HepG2 (cell line): ENCODE results near the gene SETD1B. TPM values are rescaled to one million over a fixed set of nuclear protein-coding genes. Genes with fewer than 3 reads are reported as not detected.

Source experiments
- CCAR2 ChIP-seq: fragments of 200-400 bp; formaldehyde crosslinking; optimal IDR thresholded peaks from 2 replicates; pipeline ENCODE3; 2018; ENCODE audit warnings: low read depth, mild to moderate bottlenecking, low read length, moderate library complexity
- CHD4 ChIP-seq: fragments of 200-600 bp; sonication (generic); IDR thresholded peaks from 2 replicates; pipeline ENCODE4 v1.7.0; 2017; ENCODE audit warnings: mild to moderate bottlenecking, low read length, borderline replicate concordance
- DZIP1 ChIP-seq: sonication (generic); formaldehyde crosslinking; IDR thresholded peaks from 2 replicates; pipeline ENCODE4 v1.5.0; 2020; ENCODE audit warnings: mild to moderate bottlenecking, missing genetic modification reagents
- FOXP4 ChIP-seq: sonication (generic); formaldehyde crosslinking; IDR thresholded peaks from 2 replicates; pipeline ENCODE4 v1.4.0; 2020; ENCODE audit warnings: missing genetic modification reagents
- NR2F1 ChIP-seq, 2 experiments: fragments of 450-650 bp in 1 of 2; formaldehyde crosslinking in 1 of 2; IDR thresholded peaks; 2 replicates each; pipeline versions ENCODE4 v1.5.0 to v1.6.1; 2016 to 2020; ENCODE audit warnings: mild to moderate bottlenecking in 1 of 2, missing compliant biosample characterization in 1 of 2, missing genetic modification reagents in 1 of 2, moderate library complexity in 1 of 2
- SOX6 ChIP-seq, 2 experiments: fragments of 450-650 bp in 1 of 2; sonication (generic) in 1 of 2; formaldehyde crosslinking in 1 of 2; IDR thresholded peaks; 2 replicates each; pipeline versions ENCODE4 v1.4.0 to v1.6.1; 2017 to 2020; ENCODE audit warnings: antibody characterized with exemption in 1 of 2, mild to moderate bottlenecking in 1 of 2, missing genetic modification reagents in 1 of 2
- TEF ChIP-seq: sonication (generic); formaldehyde crosslinking; IDR thresholded peaks from 2 replicates; pipeline ENCODE4 v1.5.0; 2020; ENCODE audit warnings: missing genetic modification reagents
- ZBTB8A ChIP-seq: sonication (generic); formaldehyde crosslinking; IDR thresholded peaks from 2 replicates; pipeline ENCODE4 v1.4.0; 2020; ENCODE audit warnings: mild to moderate bottlenecking, low read depth, missing genetic modification reagents, borderline replicate concordance
- ZFP1 ChIP-seq: IDR thresholded peaks from 2 replicates; pipeline ENCODE4 v1.6.1; 2016
- ZIK1 ChIP-seq: sonication (generic); formaldehyde crosslinking; IDR thresholded peaks from 2 replicates; pipeline ENCODE4 v1.5.0; 2020; ENCODE audit warnings: mild to moderate bottlenecking, low read depth, missing genetic modification reagents, borderline replicate concordance
- ZNF224 ChIP-seq: sonication (generic); formaldehyde crosslinking; IDR thresholded peaks from 2 replicates; pipeline ENCODE4 v1.5.0; 2020; ENCODE audit warnings: mild to moderate bottlenecking, missing genetic modification reagents
- ZNF296 ChIP-seq: sonication (generic); formaldehyde crosslinking; conservative IDR thresholded peaks from 2 replicates; pipeline ENCODE4 v1.5.0; 2020; ENCODE audit warnings: mild to moderate bottlenecking, missing genetic modification reagents
- ZNF7 ChIP-seq: IDR thresholded peaks from 2 replicates; pipeline ENCODE4 v1.6.1; 2016; ENCODE audit warnings: missing biosample characterization, missing genetic modification reagents
- polyA plus RNA-seq, 8 experiments: library from polyadenylated mRNA; depleted of rRNA in 3 of 8; stranded (reverse) in 7 of 8; unstranded in 1 of 8; fragments of >200 nt; fragmentation: Illumina TruSeq in 4 of 8; extraction: Trizol in 4 of 8; gene quantifications; 2 replicates each; pipeline versions ENCODE4 v1.2.1 to v1.2.3, GENCODE V29; 2011 to 2016; ENCODE audit warnings: low read depth in 4 of 8, missing spikeins in 1 of 8, mixed read lengths in 1 of 8; ENCODE audit not compliant: insufficient read depth in 1 of 8
- total RNA-seq, 5 experiments: library from RNA; depleted of rRNA; stranded (reverse); fragments of >200 nt; fragmentation: Illumina TruSeq; extraction: Trizol; gene quantifications; 2 replicates each; pipeline ENCODE4 v1.2.3, GENCODE V29; 2016; ENCODE audit warnings: low read depth in 1 of 5
- TF ChIP-seq, protein P1 (sequence below): sonication (generic); formaldehyde crosslinking; IDR thresholded peaks from 2 replicates; pipeline ENCODE4 v1.9.0; 2022; ENCODE audit warnings: low read depth, missing genetic modification reagents
- TF ChIP-seq, protein P2 (sequence below): sonication (generic); formaldehyde crosslinking; IDR thresholded peaks from 2 replicates; pipeline ENCODE4 v1.5.0; 2020; ENCODE audit warnings: missing genetic modification reagents
- TF ChIP-seq, protein P3 (sequence below): sonication (generic); formaldehyde crosslinking; IDR thresholded peaks from 2 replicates; pipeline ENCODE4 v1.5.1; 2020; ENCODE audit warnings: mild to moderate bottlenecking, moderate library complexity, missing genetic modification reagents

SETD1B gene
- total and polyA plus RNA-seq, 2 of the 13 experiments (the other 11 are each of a cell fraction or from before 2014, with no cell fraction given) = 1.1 to 1.4 TPM

DNA sequence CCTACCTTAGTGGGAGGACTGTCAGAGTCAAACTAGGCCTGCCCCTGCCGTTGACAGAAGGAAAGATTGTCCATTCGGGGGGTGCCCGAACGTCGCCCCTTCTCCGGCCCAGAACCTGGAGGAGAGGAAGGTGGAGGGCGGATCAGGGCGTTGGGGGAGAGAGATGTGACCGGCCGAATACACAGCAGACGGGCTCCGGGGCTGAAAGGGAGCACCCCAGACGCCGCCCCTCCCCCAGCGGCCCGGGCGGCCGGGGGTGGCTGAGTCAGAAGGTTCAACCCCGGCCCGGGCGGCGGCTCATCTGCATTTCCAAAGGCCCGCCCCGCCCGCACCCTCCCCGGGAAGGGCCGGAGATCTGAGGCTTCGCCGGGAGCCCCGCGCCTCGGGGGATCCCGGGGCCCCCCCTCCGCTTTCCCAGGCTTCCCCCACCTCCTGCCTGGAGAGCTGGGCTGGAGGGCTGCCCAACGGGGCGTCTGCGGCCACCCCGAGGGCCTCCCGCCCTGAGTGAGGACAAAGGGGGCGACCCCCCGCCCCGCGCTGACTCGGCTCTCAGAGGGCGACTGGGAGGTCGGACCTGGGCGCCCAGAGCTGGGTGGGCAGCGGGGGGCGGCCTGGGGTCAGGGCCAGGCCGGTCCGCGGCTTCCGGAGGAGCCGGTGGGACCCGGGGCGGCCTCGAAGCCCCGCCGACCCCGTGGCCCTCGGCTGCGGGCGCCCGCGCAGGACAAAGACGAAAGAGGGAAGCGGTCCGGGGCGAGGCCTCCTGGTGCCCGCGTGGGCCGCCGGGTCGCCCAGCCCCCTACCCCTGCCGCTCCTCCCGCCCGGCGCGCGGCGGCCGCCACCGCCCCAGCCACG is 3.7 kb upstream of the SETD1B start (continued):
- TF ChIP-seq DZIP1 (CRISPR knock-in tag) (no peak), SOX6 (IDR thresholded peaks at IDR 0.05) (no peak), SOX6 (CRISPR knock-in tag; IDR thresholded peaks at IDR 0.05) (peak; percentile 66), CCAR2 (no peak), ZNF7 (CRISPR knock-in tag) (no peak), ZIK1 (CRISPR knock-in tag) (no peak), TEF (CRISPR knock-in tag) (no peak), ZNF296 (no peak), NR2F1 (CRISPR knock-in tag; IDR thresholded peaks at IDR 0.05) (peak; percentile 53 to 75; a peak in 2 of 4 replicates), CHD4 (no peak), ZFP1 (CRISPR knock-in tag) (no peak), ZBTB8A (no peak), FOXP4 (CRISPR knock-in tag) (peak; percentile 46; the same call in 1 of the 2 replicates), ZNF224 (CRISPR knock-in tag) (no peak)
- TF ChIP-seq, protein P1, sequence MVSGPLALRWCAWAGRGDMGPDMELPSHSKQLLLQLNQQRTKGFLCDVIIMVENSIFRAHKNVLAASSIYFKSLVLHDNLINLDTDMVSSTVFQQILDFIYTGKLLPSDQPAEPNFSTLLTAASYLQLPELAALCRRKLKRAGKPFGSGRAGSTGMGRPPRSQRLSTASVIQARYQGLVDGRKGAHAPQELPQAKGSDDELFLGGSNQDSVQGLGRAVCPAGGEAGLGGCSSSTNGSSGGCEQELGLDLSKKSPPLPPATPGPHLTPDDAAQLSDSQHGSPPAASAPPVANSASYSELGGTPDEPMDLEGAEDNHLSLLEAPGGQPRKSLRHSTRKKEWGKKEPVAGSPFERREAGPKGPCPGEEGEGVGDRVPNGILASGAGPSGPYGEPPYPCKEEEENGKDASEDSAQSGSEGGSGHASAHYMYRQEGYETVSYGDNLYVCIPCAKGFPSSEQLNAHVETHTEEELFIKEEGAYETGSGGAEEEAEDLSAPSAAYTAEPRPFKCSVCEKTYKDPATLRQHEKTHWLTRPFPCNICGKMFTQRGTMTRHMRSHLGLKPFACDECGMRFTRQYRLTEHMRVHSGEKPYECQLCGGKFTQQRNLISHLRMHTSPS = no peak
- TF ChIP-seq, protein P2, sequence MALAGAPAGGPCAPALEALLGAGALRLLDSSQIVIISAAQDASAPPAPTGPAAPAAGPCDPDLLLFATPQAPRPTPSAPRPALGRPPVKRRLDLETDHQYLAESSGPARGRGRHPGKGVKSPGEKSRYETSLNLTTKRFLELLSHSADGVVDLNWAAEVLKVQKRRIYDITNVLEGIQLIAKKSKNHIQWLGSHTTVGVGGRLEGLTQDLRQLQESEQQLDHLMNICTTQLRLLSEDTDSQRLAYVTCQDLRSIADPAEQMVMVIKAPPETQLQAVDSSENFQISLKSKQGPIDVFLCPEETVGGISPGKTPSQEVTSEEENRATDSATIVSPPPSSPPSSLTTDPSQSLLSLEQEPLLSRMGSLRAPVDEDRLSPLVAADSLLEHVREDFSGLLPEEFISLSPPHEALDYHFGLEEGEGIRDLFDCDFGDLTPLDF (CRISPR knock-in tag) = peak; percentile 37; the same call in 1 of the 2 replicates
- TF ChIP-seq, protein P3, sequence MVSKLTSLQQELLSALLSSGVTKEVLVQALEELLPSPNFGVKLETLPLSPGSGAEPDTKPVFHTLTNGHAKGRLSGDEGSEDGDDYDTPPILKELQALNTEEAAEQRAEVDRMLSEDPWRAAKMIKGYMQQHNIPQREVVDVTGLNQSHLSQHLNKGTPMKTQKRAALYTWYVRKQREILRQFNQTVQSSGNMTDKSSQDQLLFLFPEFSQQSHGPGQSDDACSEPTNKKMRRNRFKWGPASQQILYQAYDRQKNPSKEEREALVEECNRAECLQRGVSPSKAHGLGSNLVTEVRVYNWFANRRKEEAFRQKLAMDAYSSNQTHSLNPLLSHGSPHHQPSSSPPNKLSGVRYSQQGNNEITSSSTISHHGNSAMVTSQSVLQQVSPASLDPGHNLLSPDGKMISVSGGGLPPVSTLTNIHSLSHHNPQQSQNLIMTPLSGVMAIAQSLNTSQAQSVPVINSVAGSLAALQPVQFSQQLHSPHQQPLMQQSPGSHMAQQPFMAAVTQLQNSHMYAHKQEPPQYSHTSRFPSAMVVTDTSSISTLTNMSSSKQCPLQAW (CRISPR knock-in tag) = 0 out of 2 replicates have a peak, but pooled peaks have one; percentile 31
